GM03348 (cell line): ENCODE results near the gene ILKAP.

Source experiments
- DNase-seq: peaks from one replicate; pipeline ENCODE4 v3.0.0; 2012; ENCODE audit warnings: low spot score

ILKAP gene, protein sequence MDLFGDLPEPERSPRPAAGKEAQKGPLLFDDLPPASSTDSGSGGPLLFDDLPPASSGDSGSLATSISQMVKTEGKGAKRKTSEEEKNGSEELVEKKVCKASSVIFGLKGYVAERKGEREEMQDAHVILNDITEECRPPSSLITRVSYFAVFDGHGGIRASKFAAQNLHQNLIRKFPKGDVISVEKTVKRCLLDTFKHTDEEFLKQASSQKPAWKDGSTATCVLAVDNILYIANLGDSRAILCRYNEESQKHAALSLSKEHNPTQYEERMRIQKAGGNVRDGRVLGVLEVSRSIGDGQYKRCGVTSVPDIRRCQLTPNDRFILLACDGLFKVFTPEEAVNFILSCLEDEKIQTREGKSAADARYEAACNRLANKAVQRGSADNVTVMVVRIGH

DNA sequence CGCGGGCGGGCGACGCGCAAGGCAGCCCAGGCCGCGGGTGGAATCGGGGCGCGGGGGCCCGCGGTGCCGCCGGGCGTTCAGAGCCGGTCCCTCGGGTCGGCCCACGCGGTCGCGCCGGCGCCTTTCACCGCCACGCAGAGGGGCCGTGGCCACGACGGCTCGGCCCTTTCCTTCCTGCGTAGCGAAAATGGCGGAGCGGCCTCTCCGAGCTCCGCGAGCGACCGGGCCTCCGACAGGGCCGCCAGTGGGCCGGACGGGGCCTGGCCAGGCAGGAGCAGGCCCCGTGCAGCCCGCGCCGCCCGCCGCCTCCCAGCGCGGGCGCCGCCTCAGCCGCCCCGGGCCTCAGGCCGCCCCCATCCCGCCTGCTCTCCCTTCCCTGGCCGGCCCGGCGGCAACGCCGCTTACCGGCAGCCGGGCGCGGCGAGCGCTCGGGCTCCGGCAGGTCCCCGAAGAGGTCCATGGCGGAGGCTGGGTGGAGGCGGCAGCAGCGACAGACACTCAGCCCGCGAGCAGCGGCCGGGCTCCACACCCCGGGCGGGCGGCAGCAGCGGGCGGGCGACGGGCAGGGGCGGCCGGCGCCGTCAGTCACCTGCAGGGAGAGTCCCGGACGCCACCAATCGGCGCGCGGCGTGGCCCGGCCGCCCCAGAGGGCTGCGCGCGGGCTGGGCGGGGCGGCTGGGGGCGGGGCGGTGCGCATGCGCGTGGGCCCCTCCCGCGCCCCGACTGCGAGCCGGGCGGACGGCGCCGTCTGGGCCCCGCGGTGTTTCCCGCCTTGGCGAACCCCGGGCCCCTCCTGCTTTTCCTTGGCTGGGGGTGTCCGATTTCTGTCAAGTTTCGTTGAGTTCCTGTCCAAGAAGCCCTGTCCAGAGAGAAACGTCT lies at the start of gene ILKAP:
Gene ILKAP (minus strand): TSS at position 602 of the 879 bp plus-strand sequence. CDS start 142 bp downstream, at position 460.
- peak; percentile 100 for DNase-seq

DNA sequence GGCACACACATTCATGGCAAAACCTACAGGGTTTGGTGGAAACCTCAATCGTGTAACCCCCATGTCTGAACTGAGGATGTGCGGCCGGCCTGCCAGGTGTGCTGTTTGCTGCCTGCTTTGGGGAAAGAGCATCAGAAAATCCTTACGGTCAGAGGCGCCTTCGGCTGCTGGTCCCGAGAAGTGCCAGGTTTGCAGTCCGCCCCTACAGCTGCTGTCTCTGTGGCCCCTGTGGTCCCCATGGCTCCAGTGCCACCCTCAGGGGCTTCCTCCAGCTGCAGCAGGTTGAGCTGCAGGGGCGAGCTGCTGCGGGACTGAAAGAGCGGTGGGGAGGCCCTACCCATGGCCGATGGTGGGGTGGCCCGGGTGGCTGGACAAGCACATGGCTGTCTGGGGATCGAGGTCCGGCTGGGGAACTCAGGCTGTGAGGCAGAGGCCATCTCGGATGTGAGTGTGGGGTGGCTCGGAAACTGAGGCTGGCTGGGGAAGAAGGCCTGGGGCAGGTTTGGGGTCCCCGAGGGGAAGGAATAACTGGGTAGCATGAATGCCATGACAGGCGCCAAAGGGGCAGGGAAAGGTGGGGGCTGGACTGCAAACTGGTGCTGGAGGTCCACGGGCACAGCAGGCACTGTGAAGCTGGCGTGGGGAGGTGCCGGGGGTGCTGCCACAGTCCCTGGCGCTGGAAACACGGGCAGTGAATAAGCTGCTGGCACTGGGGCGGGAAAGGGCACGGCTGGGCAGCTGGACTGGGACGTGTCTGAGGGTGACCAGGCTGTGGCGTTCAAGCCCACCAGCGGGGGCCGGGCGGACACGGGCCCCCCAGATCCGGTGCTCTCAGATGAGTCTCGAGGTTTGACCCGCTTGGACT lies 49.5 kb upstream of the ILKAP start:
- DNase-seq, result no peak

- DNase-seq, result no peak
Measured at GRCh38 chr2:238251986-238252385, 48.5 kb upstream of the ILKAP start.

- no peak for DNase-seq
Measured at GRCh38 chr2:238251331-238251730, 47.8 kb upstream of the ILKAP start.

DNA sequence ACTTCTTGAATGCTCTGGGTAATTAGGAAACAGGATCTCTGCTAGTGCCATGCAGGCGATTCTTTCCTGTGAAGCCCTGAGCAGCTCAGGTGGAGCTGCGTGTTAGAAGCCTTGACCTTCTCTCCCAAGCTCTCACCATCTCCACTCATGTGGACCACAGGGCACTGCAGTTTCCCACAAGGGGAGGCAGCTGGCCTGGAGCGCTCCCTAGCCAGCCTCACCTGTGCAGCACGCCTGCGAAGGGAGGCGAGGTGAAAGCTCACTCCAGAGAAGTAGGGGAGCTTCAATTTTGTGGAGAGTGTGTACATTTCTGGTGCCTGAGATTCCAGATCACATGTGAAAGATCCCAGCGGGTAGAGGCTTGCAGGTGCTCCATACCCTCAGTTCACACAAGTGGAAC lies 47.4 kb upstream of the ILKAP start:
- DNase-seq, result no peak

DNA sequence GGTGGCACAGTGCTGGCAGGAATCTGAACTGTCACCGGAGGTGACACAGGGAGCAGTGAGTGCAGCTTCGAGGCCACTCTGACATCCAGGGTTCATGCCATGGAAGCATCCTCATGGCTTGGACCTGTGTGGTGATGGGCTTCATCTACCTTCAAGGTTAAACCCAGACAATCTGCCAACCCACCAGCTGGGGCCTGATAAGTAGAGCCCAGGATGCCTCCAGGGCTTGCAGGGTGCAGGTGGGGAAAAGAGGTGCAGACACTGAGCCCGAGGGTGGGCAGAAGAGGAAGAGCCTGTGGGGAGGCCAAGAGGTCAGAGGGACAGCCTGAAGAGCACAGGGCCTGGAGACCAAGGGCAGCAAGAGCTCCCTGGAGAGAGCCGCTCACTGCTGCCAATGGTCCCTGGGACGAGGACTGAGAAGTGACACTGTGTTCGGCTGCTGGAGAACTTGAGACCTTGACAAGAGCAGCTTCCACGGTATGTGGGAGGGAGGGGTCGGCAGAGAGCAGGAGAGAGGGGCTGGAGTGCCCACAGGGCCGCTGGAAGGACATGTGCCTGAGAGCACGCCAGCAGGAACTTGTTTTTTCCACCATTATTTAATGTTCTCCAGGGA lies 44.5 kb upstream of the ILKAP start:
- DNase-seq, result no peak

DNA sequence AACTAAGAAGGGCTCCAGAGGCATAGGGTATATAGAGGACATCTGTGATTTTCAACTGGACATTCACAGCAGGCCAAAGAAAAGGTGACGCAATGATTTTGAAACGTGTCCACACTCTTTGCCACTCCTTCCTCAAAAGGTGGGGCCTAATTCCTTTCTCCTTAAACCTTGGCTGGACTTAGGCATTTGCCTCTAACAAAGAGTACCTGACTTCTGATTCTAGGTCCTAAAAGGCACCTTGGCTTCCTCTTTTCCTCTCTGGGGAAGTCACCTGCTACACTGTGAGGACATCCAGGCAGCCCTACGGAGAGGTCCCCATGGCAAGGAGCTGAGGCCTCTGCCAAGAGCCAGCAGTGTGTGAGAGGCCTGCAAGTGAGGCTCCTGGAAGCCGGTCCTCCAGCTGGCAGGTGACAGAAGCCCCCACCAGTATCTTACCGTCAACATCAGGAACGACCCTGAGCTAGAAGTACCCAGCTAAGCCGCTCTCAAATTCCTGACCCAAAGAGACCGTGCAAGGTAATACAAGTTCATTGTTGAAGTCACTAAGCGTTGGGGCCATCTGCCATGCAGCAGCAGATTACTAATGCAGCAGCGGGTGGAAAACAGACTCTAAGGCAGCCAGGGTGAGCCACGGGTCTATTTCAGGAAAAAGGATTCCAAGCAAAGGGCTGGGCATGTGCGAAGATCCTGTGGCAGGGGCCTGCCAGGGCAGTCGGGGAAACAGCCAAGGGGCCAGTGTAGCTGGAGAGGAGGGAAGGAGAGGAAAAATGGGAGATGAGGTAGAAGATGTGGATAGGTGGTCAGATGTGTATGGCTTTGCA lies 43.7 kb upstream of the ILKAP start:
- no peak for DNase-seq

DNA sequence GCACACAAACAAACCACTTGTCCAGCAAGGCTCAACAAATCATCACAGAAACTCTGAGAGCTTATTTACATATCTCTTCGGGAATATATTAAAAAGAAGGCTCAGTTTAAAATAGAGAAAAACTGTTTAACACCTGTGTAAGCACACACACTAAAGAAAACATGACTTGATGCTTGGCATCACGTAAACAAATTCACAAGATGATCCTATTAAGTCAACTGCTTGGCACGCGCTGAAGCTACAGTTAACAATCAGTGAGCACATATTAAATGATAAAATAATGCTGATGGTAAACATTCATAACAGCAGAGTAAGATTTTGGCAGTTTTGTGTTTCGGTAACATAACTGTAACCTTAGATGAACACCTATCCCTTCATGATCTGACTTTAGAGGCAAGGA lies 40.7 kb upstream of the ILKAP start:
- no peak for DNase-seq

GRCh38 chr2:238243496-238244076 lies 40.1 kb upstream of the ILKAP start:
- no peak for DNase-seq

GRCh38 chr2:238242731-238243495 lies 39.4 kb upstream of the ILKAP start:
- DNase-seq, result no peak

GRCh38 chr2:238241970-238242369 lies 38.5 kb upstream of the ILKAP start:
- DNase-seq, result no peak

GRCh38 chr2:238240757-238241711 lies 37.5 kb upstream of the ILKAP start:
- DNase-seq, result peak; percentile 31

- DNase-seq, result peak; percentile 99
Measured at GRCh38 chr2:238239863-238240756, 36.6 kb upstream of the ILKAP start, which contains the start of gene HES6. Gene HES6 (minus strand): TSS chr2:238240038. CDS start chr2:238239905, 133 bp downstream.

GRCh38 chr2:238239543-238239862 lies 36.0 kb upstream of the ILKAP start:
- DNase-seq, result peak; percentile 54

DNA sequence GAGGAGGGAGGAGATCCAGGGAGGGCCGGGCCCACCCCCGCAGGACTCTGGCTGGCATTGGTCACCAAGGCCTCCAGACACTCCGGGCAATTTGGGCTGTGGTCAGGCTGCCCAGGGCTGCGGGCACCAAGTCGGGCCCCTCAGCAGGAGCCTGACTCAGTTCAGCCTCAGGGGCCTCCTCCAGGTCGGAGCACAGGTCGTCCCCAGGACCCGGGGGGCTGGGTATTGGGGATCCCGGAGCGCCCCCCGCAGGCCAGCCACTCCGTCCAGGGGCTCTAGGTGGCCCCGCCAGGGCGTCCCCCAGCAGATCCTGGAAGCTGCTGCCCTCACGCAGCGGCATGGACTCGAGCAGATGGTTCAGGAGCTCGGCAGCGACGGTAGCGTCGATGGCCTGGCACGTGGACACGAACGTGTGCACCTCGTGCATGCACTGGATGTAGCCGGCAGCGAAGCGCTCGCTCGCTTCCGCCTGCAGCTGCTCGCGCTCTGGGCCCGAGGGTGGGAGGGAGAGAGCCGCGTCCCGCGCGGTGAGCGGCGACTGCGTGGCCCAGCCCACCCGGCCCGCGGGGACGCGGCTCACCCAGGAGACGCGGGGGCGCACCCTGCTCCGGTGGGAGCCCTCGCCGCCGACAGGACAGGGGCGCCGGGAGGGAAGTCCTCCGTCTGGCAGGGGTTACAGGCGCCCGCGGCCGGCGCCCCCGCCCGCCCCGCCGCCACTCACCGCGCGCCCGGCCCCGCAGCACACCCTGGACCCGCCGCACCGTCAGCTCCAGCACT lies 35.5 kb upstream of the ILKAP start:
- no peak for DNase-seq

- DNase-seq, result no peak
Measured at GRCh38 chr2:238238311-238238765, 34.8 kb upstream of the ILKAP start.
